ENCODE measurements around the gene RTN4RL2.

DNA sequence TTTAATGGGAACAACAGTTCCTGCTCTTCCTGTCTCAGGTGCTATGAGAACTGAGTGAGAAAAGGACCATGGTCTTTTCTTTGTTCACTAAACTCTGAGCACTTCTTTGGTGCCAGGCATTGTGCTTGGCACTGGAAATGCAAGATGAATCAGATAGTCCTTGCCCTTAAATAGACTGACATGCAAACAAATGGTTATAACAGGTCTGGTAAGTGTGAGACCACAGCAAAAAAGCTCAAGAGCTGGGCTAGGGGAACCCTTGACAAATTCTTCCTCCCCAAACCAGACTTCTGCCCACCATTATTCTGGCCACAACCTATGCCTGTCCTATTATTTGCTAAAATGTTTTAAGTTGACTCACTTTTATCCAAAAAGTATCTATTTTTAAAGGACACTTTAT lies 38.5 kb upstream of the RTN4RL2 start:
- TF ChIP-seq EZH2 (IDR thresholded peaks at IDR 0.05; ENCODE audit: borderline replicate concordance, low read depth, low read length) (no peak), FOXJ3 (CRISPR knock-in tag; IDR thresholded peaks at IDR 0.05) (no peak)
